ENCODE results near the gene PNPLA6.
"Not testable (repeated sequence)": the region's sequence is repeated elsewhere in the genome, so short reads cannot be mapped to it uniquely, and the experiment has no call there.

Gene PNPLA6

DNA sequence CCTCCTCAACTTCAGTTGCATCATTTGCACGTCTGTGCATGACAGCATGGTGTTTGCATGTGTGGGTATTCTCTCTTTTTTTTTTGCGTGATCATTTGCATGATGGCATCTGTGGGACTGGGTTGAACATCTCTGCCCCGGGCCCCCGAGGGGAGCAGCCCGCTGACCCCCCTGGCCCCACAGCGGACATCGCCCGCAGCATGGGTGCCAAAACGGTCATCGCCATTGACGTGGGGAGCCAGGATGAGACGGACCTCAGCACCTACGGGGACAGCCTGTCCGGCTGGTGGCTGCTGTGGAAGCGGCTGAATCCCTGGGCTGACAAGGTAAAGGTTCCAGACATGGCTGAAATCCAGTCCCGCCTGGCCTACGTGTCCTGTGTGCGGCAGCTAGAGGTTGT, 23.1 kb downstream of the PNPLA6 start:
- no peak for DNase-seq

DNA sequence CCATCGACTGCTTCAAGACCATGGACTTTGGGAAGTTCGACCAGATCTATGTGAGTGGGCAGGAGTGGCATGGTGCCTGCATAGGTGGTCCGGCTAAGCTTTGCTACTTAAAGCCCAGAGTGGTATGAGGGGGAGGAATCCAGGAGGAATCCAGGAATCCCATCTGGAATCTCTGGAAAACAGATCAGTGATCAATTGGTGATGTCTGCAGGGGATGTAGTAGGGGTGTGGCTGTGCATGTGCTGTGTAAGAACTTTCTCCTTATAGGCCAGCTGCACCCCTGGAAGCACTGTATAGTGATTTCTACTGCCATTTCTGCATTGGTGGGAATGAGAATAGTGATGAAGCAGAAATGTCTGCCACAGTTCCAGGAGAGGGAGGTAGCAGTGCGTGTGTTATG, 23.6 kb downstream of the PNPLA6 start:
- no peak for DNase-seq

DNA sequence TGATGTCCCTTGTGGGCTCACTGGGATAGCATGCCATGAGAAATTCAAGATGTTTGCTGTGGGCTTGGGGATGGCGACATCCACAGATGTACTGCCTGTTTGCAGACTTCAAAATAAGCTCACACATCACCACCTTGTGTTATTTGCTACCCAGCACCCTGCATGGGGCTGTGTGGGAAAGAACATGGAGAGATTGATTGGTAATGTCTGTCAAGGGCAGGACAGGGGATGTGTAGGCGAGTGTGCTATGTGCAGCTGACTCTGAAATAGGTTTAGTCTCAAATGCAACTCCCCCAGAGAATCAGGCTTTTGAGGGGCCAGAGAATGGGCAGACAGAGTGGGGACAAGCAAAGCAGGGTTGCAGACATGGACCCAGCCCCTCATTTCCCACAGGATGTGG, 24.7 kb downstream of the PNPLA6 start:
- DNase-seq = no peak

DNA sequence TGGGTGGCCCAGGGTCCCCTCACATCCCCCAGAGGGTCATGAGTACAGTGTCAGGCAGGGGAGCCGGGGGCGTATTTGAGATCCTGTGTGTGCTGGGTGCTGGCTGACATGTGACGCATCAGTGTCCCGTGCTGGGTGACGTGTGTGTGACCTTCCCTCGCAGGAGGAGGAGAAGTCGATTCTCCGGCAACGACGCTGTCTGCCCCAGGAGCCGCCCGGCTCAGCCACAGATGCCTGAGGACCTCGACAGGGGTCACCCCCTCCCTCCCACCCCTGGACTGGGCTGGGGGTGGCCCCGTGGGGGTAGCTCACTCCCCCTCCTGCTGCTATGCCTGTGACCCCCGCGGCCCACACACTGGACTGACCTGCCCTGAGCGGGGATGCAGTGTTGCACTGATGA, 25.8 kb downstream of the PNPLA6 start:
- no peak for DNase-seq

DNA sequence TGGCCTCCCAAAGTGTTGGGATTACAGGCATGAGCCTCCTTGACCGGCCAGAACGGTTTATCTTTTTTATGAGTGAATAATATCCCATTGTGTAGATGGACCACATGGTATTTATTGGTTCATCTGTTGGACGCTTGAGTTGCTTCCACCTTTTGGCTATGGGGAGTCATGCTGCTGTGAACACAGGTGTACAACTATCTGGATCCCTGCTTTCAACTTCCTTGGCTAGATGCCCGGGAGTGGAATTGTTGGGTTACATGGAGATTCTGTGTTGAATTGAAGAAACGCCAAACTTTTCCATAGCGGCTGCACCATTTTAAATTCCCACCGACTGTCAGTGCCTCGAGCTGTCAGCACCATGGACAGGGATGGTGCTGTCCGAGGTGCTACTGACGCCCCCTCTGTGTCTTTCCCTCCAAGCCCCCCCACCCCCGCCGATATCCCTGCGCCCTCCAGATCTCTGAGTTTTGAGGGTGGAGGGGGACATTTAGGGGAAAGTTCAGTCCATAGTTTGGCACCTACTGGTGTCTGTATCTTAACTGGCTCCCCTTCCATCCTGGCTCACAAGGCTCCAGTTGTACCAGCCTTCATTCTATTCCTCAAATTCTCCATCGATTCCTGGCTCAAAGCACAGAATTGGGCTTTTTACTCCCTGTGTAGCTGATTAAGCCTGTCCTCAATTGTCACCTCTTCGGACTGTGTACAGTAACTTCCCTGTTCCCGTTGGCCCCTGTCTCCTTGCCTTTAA, 27.3 kb downstream of the PNPLA6 start:
- no peak for DNase-seq

DNA sequence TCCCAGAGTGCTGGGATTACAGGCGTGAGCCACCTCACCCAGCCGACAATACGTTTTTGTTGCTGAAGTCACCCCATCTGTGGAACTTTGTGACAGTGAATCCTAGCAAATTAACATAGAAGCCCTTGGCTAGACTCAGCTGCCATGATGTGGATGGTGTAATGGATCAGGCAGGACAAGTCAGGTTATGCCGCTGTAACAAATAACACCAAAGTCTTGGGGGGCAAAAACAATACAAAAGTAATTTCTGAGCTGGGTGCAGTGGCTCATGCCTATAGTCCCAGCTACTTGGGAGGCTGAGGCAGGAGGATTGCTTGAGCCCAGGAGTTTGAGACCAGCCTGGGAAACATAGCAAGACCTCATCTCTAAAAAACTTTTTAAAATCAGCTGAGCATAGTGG, 29.3 kb downstream of the PNPLA6 start:
- DNase-seq = no peak

DNA sequence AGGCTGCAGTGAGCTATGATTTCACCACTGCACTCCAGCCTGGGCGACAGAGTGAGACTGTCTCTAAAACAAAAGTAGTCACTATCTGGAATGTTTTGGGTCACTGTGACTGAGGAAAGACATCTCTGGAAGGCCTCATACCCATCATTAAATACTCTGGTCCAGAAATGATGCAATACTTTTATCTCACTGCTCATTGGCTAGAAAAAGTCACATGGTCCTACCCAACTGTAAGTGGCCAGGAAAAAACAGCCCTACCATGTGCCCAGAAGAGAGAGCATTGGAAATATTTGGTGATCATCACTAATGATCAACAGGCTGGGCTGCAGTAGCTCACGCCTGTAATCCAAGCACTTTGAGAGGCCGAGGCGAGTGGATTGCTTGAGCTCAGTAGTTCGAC, 29.8 kb downstream of the PNPLA6 start:
- no peak for DNase-seq

DNA sequence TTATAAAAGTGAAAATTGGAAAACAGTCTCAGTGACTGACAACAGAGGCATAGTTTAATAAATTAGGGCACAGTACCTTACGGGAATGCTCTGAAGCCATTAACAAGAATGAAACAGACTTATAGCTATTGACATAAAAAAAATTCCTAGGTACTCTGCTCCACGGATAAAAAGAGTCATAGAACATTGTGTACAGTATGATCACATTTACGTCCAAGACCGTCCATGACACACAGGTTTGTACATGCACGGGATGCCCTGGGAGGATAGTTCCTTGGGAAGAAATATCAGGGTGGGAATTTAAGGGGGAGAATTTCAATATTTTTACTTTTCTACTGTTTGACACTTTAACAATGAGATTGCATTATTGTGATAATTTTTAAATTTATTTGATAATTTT, 35.2 kb downstream of the PNPLA6 start:
- no peak for DNase-seq

DNA sequence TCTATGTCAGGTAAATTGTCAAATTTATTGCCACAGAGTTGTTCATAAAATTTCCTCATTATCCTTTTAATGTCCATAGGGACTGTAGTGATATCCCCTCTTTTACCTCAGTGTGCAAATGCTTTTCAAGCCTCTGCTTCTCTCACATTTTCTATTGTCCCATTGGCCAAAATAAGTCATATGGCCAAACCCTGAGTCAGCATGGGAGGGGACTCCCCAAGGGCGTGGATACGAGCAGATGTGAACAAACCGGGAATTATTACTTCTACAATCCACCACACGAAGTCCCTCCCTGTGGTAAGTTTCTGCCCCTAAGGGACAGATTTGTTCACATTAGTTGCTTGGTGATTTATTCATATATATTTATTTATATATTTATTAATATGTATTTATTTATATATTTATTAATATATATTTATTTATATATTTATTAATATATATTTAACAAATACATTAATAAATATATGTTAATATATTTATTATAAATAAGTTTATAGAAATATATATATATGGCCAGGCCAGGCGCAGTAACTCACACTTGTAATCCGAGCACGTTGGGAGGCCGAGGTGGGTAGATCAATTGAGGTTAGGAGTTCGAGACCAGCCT, 40.0 kb downstream of the PNPLA6 start:
- DNase-seq = no peak

DNA sequence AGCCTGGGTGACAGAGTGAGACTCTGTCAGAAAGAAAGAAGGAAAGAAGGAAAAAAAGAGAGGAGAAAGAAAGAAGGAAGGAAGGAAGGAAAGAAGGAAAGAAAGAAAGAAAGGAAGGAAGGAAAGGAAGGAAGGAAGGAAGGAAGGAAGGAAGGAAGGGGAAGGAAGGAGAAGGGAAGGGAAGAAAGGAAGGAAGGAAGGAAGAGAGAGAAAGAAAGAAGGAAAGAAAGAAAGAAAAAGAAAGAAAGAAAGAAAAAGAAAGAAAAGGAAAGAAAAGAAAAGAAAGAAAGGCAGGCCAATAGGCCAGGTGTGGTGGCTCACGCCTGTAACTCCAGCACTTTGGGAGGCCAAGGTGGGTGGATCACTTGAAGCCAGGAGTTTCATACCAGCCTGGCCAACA, 41.9 kb downstream of the PNPLA6 start:
- not testable (repeated sequence) for DNase-seq

DNA sequence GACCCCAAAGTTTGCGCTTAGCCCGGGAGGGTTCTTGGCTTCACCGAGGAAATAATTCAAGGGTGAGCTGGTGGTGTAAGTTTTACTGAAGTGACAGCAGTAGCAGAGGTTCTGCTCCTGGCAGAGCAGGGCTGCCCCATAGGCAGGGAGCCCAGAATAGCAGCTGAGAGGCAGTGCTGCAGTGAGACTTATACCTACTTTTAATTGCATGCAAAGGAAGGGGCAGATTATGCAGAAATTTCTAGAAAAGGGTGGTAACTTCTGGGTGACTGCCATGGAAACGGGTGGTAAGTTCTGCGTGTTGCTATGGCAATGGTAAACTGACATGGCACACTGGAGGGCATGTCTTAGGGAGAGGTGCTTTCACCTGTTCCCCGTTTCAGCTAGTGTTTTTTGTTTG, 42.6 kb downstream of the PNPLA6 start:
- DNase-seq = no peak

DNA sequence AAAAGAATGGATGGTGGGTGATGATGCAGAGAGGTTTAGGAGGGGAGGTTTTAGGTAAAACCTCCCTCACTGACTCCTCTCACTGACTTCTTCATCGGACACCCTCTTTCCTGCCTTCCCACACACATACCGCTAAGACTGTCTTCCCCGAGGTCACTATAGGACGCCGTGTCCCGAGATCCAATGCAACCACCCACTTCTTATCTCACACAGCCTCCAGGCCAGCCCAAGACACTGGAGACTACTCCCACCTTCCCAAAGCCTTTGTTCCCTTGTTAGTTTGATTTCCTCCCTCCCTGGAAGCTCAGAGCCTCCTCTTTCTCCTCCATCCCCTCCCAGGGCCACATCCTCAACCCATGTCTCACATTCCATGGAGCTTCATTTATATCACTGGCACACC, 43.7 kb downstream of the PNPLA6 start:
- no peak for DNase-seq

DNA sequence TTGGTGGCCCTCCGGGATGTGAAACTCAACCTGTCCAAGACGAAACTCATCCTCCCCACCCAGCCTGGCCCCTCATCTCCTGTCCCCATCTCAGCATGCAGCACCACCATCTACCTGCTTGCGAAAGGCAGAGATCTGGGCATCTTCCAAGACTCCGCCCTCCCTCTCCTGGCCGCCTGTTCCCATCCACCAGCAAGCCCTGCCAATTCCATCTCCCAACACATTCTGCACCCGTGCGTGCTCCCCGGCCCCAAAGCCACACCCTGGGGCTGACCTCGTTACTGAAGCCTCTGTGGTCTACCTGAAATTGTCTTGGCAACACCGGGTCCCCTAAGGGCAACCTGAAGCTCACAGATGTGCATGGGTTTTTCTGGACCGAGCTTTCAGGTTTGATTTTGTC, 46.9 kb downstream of the PNPLA6 start:
- DNase-seq = no peak

DNA sequence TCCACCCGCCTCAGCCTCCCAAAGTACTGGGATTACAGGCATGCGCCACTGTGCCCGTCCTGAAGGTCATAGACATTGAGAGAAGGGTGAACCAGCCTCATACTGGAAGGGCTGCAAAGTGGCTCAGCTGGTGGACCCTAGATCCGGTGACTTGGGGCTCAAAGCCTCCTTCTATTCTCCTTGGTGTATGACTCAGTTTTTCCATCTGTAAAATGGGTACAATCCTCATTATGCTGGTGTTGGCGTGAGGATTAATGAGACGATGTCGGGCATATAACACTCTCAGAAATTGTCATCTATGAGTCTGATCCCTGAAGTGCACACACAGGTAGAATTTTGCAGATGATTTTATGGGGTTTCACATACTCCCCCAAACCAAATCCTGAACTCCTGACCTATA, 54.3 kb downstream of the PNPLA6 start:
- DNase-seq = no peak

DNA sequence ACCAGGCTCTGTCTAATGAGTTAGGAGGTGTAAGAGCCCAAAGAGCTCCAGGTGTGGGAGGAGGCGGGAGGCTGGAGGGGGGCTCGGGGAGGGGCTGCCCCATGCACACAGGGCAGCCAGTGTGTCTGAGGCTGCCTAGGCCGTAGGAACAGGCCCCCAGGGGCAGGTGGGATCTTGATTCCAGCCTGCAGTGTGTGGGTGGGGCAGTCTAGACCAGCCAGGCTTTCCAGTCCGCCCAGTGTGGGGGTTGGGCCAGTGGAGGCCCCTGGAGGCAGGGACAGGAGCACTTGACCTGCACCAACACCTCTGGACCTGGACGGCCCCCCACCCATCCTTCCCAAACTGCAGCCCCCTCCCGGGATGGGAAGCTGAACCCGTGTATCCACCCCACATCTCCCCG, 54.7 kb downstream of the PNPLA6 start:
- DNase-seq = no peak

DNA sequence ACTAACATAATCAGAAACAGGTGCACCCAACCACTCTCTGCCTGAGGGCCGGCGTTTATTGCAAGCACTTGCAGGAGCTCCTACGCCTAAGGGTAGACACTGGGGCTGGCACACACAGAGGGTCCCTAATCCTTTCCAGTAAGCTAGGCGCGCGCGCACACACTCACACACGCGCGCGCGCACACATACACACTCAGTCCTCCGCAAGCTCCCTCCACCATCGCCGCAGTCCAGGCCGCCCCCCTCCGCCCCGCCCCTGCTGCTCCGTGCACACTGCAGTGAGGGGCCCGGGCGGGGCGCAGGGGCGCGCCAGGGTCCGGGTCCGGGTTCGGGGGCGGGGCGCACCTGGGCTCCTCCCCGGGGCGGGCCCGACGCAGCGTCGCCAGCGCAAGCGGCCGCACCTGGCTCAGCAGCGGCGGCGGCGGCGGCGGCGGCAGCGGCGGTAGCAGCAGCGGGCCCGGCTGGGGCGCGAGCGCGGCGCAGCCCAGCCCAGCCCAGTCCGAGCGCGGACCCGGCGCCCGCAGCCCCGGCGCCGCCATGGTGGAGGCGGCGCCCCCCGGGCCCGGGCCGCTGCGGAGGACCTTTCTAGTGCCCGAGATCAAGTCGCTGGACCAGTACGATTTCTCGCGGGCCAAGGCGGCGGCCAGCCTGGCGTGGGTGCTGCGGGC, 60.1 kb downstream of the PNPLA6 start, which contains the start of gene CAMSAP3:
TSS of gene CAMSAP3 (plus strand) at position 398 of the 668 bp plus-strand sequence. CDS start at position 538, 140 bp downstream.
- DNase-seq = peak; percentile 56

DNA sequence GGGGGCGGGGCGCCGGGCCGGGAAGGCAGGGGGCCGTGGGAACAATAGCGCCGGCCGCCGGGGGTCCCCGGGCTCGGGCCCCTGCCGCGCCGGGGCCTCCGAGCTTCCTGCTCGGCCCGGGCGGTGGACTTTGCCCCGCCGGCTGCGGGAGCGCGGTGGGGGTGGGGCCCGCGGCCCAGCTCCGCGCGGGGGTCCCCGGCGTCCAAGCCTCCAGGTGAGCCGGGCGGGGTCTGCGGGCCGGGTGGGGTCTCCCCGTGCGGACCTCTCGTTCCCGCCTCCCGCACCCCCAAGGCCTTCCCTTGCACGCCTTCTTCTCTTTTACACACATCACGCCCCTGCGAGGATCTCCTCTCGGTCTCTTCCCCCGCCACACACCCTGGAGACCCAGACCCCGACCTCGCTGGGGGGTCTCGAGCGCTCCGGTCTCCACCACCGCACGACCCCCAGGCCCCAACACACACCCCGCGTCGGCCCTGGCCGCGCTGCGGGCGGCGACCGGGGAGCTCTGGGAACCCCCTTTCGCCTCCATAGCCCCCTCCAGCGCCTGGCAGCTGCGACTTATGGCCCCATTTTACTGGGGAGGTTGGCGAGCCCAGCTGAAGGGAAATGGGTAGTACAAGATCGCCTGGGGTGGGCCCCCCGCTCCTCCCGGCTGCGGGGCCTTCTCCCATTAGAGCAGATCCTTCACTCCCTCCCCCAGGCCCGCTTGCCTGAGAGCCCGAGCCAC, 60.9 kb downstream of the PNPLA6 start:
- no peak for DNase-seq

DNA sequence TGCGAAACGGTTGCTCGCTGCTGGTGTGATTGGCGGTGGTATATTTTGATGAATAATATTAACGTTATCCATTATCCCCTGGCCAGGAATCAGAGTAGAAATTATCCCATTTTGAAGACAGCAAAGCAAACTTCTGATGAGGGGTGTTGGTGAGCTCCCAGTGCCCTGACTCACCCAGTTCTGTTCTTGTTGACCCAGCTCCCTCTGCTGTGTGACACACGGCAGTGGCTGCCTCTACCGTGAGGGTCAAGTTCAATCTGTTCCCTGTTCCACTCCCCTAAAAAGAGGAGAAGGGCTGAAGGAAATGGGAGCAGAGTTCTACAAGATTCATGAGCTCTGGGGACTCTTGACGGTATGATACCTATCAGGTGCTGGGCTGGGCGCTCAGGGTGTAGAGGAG, 62.2 kb downstream of the PNPLA6 start:
- DNase-seq = no peak

DNA sequence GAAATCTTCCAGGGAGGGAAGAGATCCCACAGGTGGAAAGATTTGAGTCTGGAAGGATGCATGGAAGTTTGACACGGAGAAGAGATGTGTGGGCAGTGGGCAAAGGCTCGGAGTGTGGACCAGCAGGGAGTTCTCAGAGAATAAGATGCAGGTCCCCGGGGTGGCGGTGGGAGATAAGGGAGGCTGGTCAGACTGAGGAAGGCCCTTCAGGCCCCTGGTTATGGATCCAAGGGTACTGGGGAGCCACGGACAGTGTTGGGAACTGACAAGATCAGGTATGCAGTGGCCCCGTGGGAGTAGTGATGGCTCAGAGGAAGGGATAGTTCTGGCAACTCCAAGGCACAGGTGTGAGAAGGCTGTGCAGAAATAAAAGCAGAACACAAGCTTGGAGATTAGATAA, 62.7 kb downstream of the PNPLA6 start:
- no peak for DNase-seq

DNA sequence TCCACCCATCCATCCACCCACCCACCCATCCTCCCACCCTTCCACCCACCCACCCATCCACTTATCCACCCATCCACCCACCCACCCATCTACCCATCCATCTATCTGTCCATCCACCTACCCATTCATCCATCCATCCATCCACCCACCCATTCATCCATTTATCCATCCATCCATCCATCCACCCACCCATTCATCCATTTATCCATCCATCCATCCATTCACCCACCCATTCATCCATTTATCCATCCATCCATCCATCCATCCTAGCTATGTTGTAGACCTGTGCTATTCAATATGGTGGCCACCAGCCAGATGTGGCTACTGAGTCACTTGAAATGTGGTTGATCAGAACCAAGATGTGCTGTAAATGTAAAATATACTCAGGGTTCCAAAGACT, 65.2 kb downstream of the PNPLA6 start:
- DNase-seq = no peak

DNA sequence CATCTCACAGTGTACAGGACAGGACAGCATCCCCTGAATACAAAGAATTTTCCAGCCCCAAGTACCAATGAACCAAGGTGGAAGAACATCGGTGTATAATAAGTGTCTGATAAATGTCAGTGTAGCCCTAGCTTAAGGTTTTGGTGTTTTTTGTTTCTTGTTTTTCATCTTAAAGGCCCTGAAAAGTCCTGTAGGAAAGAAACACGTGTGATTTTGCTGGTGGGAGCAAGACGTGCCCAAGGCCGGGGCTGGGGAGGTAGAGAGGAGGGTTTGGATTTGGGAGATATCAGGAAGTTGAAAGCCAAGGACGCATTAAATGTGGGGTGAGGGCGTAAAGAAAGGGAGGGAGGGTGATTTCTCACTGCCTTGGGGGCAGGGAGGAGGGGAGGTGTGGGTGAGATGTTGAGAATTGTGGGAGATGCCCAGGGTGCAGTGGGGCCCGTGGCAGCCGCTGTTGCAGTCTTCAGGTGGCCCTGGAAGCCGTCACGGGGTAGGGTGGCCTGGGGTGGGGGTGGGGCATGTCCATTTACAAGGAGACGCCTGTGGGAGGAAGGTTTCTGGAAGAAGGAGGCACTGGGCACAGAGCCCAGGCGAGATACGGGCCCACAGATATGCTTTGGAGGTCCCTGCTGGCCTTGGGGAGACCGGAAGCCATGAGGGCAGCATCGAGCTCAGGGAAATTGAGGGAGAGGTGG, 66.9 kb downstream of the PNPLA6 start:
- no peak for DNase-seq

DNA sequence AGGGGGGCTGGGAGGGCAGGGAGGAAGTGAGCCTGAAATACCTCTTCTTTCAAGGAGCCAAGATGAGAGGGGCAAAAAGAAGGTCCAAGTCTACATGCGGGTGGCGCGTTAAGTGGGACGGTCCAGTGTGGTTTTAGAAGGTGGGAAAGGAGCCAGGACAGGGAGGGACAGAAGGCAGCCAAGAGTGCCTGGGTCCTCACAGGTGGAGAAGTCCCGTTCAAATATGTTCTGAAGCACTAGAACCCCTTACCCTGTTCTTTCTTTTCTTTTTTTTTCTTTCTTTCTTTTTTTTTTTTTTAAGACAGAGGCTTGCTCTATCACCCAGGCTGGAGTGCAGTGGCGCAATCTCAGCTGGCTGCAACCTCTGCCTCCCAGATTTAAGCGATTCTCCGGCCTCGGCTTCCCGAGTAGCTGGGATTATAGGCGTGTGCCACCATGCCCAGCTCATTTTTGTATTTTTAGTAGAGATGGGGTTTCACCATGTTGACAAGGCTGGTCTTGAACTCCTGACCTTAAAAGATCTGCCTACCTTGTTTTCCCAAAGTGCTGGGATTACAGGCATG, 67.5 kb downstream of the PNPLA6 start:
- DNase-seq = no peak

DNA sequence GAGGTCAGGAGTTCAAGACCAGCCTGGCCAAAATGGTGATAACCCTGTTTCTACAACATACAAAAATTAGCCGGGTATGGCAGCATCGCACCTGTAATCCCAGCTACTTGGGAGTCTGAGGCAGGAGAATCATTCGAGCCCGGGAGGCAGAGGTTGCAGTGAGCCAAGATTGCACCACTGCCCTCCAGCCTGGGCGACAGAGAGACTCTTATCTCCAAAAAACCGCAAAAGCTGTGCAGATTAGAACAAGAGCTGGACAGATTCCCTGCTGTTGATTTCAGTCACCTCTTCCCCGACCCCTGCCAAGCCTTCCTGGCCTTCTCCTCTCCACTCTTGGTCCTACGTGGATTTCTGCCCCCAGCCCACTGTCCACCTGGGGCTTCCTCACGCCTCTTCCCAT, 68.4 kb downstream of the PNPLA6 start:
- no peak for DNase-seq

Measured in NCI-H1092 (cell line).